ENCODE data around the gene PROM1.

The PROM1 gene, protein sequence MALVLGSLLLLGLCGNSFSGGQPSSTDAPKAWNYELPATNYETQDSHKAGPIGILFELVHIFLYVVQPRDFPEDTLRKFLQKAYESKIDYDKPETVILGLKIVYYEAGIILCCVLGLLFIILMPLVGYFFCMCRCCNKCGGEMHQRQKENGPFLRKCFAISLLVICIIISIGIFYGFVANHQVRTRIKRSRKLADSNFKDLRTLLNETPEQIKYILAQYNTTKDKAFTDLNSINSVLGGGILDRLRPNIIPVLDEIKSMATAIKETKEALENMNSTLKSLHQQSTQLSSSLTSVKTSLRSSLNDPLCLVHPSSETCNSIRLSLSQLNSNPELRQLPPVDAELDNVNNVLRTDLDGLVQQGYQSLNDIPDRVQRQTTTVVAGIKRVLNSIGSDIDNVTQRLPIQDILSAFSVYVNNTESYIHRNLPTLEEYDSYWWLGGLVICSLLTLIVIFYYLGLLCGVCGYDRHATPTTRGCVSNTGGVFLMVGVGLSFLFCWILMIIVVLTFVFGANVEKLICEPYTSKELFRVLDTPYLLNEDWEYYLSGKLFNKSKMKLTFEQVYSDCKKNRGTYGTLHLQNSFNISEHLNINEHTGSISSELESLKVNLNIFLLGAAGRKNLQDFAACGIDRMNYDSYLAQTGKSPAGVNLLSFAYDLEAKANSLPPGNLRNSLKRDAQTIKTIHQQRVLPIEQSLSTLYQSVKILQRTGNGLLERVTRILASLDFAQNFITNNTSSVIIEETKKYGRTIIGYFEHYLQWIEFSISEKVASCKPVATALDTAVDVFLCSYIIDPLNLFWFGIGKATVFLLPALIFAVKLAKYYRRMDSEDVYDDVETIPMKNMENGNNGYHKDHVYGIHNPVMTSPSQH

DNA sequence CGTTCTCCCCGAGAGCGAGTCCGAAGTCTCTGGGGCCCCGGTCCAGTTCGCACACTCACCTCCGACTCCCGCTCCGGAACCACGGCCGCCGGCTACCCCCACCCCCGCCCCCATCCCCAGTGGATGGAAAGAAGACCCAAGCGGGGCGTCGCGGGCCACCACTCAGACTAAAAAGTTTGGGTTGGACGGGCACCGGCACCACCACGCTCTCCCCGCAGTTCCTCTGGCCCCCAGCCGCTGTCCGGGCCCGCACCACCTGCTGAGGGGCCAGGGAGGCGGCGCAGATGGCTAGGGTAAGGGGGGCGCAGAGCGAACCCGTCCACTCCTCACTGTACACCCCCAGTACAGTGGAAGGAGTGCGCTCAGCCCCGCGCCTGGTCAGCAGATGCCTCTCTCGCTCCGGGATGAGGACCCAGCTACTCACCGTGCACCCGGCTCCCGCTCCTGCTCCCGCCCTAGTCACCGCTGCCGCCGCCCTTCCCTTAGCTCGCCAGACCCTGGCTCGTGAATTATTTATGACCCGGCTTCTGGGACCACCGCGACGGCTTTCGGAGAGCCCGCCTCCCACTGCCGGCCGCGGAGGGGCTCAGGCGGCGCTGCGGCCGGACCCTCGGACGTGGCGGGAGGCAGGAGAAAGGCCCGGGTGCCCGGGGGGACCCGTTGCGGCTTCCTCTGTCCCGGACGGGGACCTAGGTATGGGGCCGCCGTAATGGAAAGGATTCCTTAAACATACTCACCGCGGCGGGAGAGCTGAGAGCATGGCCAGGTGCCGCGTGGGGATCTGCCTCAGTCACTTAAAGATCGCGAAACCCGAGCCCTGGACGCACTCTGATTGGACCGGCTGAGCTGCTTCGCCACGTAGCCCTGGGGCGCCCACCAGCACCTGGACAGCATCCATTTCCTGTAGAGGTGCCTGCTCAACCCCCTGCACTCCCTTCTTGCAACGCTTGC is at the start of gene PROM1:
PROM1 (minus strand) TSS at position 783 of the 951 bp plus-strand sequence. CDS start 8,117 bp downstream, outside the sequence.
- Histone ChIP-seq H3K4me3 (ENCODE audit: low read length) (peak within 1 kb of the TSS; percentile 83), H3K27ac (ENCODE audit: low read depth, low read length) (no peak within 1 kb of the TSS), H3K9ac (ENCODE audit: low read length) (no peak within 1 kb of the TSS), H3K4me1 (ENCODE audit: control insufficient read depth, insufficient read depth, low read length) (peaks cover 4% of the 10 kb centered on the region), H3K36me3 (ENCODE audit: control insufficient read depth, insufficient read depth, low read length) (no peaks in the 10 kb centered on the region), H3K27me3 (ENCODE audit: control insufficient read depth, insufficient read depth, low read length) (peaks cover 13% of the 10 kb centered on the region)

- no peaks in the 10 kb centered on the region for H3K4me1 ChIP-seq (ENCODE audit: control insufficient read depth, insufficient read depth, low read length)
These were observed 49.6 kb upstream of the PROM1 start for GRCh38 chr4:16133406-16133805.

GRCh38 chr4:16131293-16131692 is 47.5 kb upstream of the PROM1 start:
- H3K27me3 ChIP-seq (ENCODE audit: control insufficient read depth, insufficient read depth, low read length): no peaks in the 10 kb centered on the region

More at GRCh38 chr4:16133406-16133805, 49.6 kb upstream of the PROM1 start:
- no peak overlapping the region for H3K9ac ChIP-seq (ENCODE audit: low read length)
- H3K27me3 ChIP-seq (ENCODE audit: control insufficient read depth, insufficient read depth, low read length): no peaks in the 10 kb centered on the region
- no peak overlapping the region for H3K27ac ChIP-seq (ENCODE audit: low read depth, low read length)
- no peak overlapping the region for H3K4me3 ChIP-seq (ENCODE audit: low read length)
- H3K36me3 ChIP-seq (ENCODE audit: control insufficient read depth, insufficient read depth, low read length): no peaks in the 10 kb centered on the region

DNA sequence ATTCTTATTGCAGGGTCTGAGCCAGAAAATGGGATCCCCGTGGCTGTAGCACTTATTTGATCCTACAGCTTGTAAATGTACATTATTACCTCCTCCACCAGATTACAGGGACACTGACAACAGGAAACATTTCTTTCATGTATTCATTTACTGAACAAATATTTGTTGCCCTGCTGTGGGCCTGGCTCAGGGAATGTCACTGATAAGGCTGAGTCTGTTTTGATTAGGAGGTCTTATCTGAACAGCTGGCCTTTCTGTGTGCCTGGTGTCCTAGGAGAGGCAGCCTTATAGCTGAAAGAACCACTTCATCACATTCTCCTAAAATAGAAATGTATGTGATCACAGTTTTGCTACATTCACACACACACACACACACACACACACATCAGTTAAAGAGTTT is 45.5 kb upstream of the PROM1 start:
- no peak overlapping the region for H3K4me3 ChIP-seq (ENCODE audit: low read length)
- H3K27me3 ChIP-seq (ENCODE audit: control insufficient read depth, insufficient read depth, low read length): no peaks in the 10 kb centered on the region
- no peak overlapping the region for H3K27ac ChIP-seq (ENCODE audit: low read depth, low read length)
- H3K9ac ChIP-seq (ENCODE audit: low read length): no peak overlapping the region
- no peaks in the 10 kb centered on the region for H3K4me1 ChIP-seq (ENCODE audit: control insufficient read depth, insufficient read depth, low read length)
- no peaks in the 10 kb centered on the region for H3K36me3 ChIP-seq (ENCODE audit: control insufficient read depth, insufficient read depth, low read length)

More at GRCh38 chr4:16131293-16131692, 47.5 kb upstream of the PROM1 start:
- Histone ChIP-seq H3K27ac (ENCODE audit: low read depth, low read length) (no peak overlapping the region), H3K4me1 (ENCODE audit: control insufficient read depth, insufficient read depth, low read length) (no peaks in the 10 kb centered on the region), H3K4me3 (ENCODE audit: low read length) (no peak overlapping the region), H3K9ac (ENCODE audit: low read length) (no peak overlapping the region), H3K36me3 (ENCODE audit: control insufficient read depth, insufficient read depth, low read length) (no peaks in the 10 kb centered on the region)

- Histone ChIP-seq H3K36me3 (ENCODE audit: control insufficient read depth, insufficient read depth, low read length) (no peaks in the 10 kb centered on the region), H3K4me1 (ENCODE audit: control insufficient read depth, insufficient read depth, low read length) (no peaks in the 10 kb centered on the region), H3K4me3 (ENCODE audit: low read length) (no peak overlapping the region), H3K9ac (ENCODE audit: low read length) (no peak overlapping the region), H3K27me3 (ENCODE audit: control insufficient read depth, insufficient read depth, low read length) (no peaks in the 10 kb centered on the region), H3K27ac (ENCODE audit: low read depth, low read length) (no peak overlapping the region)
These were observed 42.9 kb upstream of the PROM1 start for GRCh38 chr4:16126714-16127113.

- Histone ChIP-seq H3K36me3 (ENCODE audit: control insufficient read depth, insufficient read depth, low read length) (no peaks in the 10 kb centered on the region), H3K27ac (ENCODE audit: low read depth, low read length) (no peak overlapping the region), H3K27me3 (ENCODE audit: control insufficient read depth, insufficient read depth, low read length) (no peaks in the 10 kb centered on the region), H3K9ac (ENCODE audit: low read length) (no peak overlapping the region), H3K4me3 (ENCODE audit: low read length) (no peak overlapping the region), H3K4me1 (ENCODE audit: control insufficient read depth, insufficient read depth, low read length) (no peaks in the 10 kb centered on the region)
These were observed 42.0 kb upstream of the PROM1 start for GRCh38 chr4:16125571-16126445.

GRCh38 chr4:16124232-16124631 is 40.4 kb upstream of the PROM1 start:
- Histone ChIP-seq H3K36me3 (ENCODE audit: control insufficient read depth, insufficient read depth, low read length) (no peaks in the 10 kb centered on the region), H3K4me3 (ENCODE audit: low read length) (no peak overlapping the region), H3K4me1 (ENCODE audit: control insufficient read depth, insufficient read depth, low read length) (no peaks in the 10 kb centered on the region), H3K9ac (ENCODE audit: low read length) (no peak overlapping the region), H3K27ac (ENCODE audit: low read depth, low read length) (no peak overlapping the region), H3K27me3 (ENCODE audit: control insufficient read depth, insufficient read depth, low read length) (no peaks in the 10 kb centered on the region)

GRCh38 chr4:16123356-16124084 is 39.7 kb upstream of the PROM1 start:
- Histone ChIP-seq H3K36me3 (ENCODE audit: control insufficient read depth, insufficient read depth, low read length) (no peaks in the 10 kb centered on the region), H3K4me1 (ENCODE audit: control insufficient read depth, insufficient read depth, low read length) (no peaks in the 10 kb centered on the region), H3K4me3 (ENCODE audit: low read length) (no peak overlapping the region), H3K9ac (ENCODE audit: low read length) (no peak overlapping the region), H3K27me3 (ENCODE audit: control insufficient read depth, insufficient read depth, low read length) (no peaks in the 10 kb centered on the region), H3K27ac (ENCODE audit: low read depth, low read length) (no peak overlapping the region)

DNA sequence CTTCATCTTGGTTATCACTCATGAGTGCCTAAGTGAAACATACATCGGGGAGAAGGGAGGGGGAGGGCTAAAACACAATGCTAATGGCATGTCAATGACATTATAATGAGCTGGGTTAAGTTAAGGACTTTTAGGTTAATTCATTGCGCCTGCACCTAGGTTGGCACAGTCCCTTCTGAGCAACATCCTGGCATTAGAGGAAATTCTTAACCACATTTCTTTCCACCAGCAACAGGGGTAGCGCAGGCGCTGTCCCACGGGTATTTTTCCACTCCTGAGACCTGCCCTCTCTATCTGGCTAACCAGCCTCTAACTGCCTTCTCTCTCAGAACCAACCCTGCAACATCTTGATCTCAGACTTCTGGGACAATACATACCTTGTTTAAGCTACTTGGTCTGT is 39.0 kb upstream of the PROM1 start:
- Histone ChIP-seq H3K4me1 (ENCODE audit: control insufficient read depth, insufficient read depth, low read length) (no peaks in the 10 kb centered on the region), H3K4me3 (ENCODE audit: low read length) (no peak overlapping the region), H3K36me3 (ENCODE audit: control insufficient read depth, insufficient read depth, low read length) (no peaks in the 10 kb centered on the region), H3K9ac (ENCODE audit: low read length) (no peak overlapping the region), H3K27ac (ENCODE audit: low read depth, low read length) (no peak overlapping the region), H3K27me3 (ENCODE audit: control insufficient read depth, insufficient read depth, low read length) (no peaks in the 10 kb centered on the region)

GRCh38 chr4:16122308-16122711 is 38.5 kb upstream of the PROM1 start:
- H3K4me1 ChIP-seq (ENCODE audit: control insufficient read depth, insufficient read depth, low read length): no peaks in the 10 kb centered on the region
- no peaks in the 10 kb centered on the region for H3K27me3 ChIP-seq (ENCODE audit: control insufficient read depth, insufficient read depth, low read length)
- no peaks in the 10 kb centered on the region for H3K36me3 ChIP-seq (ENCODE audit: control insufficient read depth, insufficient read depth, low read length)
- H3K27ac ChIP-seq (ENCODE audit: low read depth, low read length): no peak overlapping the region
- no peak overlapping the region for H3K9ac ChIP-seq (ENCODE audit: low read length)
- H3K4me3 ChIP-seq (ENCODE audit: low read length): no peak overlapping the region

- Histone ChIP-seq H3K27me3 (ENCODE audit: control insufficient read depth, insufficient read depth, low read length) (no peaks in the 10 kb centered on the region), H3K4me1 (ENCODE audit: control insufficient read depth, insufficient read depth, low read length) (no peaks in the 10 kb centered on the region), H3K27ac (ENCODE audit: low read depth, low read length) (no peak overlapping the region), H3K36me3 (ENCODE audit: control insufficient read depth, insufficient read depth, low read length) (no peaks in the 10 kb centered on the region), H3K4me3 (ENCODE audit: low read length) (no peak overlapping the region), H3K9ac (ENCODE audit: low read length) (no peak overlapping the region)
These were observed 36.9 kb upstream of the PROM1 start for GRCh38 chr4:16120720-16121119.
